Stimulated activated effector memory CD8-positive, alpha-beta T cell treated with anti-CD3 and anti-CD28 coated beads, Interleukin-12 subunit alpha, Interleukin-12 subunit beta, amount 100 ng/mL, for 72 hours (primary cell): ENCODE results near the gene ITGA3.

Experiments used
- ATAC-seq: fragments of 150-1000 bp; cut with Tn5 transposase; 2 replicates; pipeline ENCODE4 v1.10.0; 2021
- DNase-seq, 2 donors: peaks; one replicate each; pipeline ENCODE4 v3.0.0; 2021 to 2022; ENCODE audit warnings: low spot score in 2 of 2
- H3K27ac Mint-ChIP-seq: one replicate; pipeline ENCODE4 v1.8.0; 2022; ENCODE audit warnings: mild to moderate bottlenecking, mixed read lengths
- H3K36me3 Mint-ChIP-seq: one replicate; pipeline ENCODE4 v1.8.0; 2022; ENCODE audit warnings: mild to moderate bottlenecking, mixed read lengths
- H3K4me1 Mint-ChIP-seq: one replicate; pipeline ENCODE4 v1.8.0; 2022; ENCODE audit warnings: mixed read lengths
- H3K4me3 Mint-ChIP-seq: one replicate; pipeline ENCODE4 v1.8.0; 2022; ENCODE audit warnings: mild to moderate bottlenecking, mixed read lengths
- H3K9me3 Mint-ChIP-seq: one replicate; pipeline ENCODE4 v1.8.0; 2022; ENCODE audit warnings: mixed read lengths

The ITGA3 gene

DNA sequence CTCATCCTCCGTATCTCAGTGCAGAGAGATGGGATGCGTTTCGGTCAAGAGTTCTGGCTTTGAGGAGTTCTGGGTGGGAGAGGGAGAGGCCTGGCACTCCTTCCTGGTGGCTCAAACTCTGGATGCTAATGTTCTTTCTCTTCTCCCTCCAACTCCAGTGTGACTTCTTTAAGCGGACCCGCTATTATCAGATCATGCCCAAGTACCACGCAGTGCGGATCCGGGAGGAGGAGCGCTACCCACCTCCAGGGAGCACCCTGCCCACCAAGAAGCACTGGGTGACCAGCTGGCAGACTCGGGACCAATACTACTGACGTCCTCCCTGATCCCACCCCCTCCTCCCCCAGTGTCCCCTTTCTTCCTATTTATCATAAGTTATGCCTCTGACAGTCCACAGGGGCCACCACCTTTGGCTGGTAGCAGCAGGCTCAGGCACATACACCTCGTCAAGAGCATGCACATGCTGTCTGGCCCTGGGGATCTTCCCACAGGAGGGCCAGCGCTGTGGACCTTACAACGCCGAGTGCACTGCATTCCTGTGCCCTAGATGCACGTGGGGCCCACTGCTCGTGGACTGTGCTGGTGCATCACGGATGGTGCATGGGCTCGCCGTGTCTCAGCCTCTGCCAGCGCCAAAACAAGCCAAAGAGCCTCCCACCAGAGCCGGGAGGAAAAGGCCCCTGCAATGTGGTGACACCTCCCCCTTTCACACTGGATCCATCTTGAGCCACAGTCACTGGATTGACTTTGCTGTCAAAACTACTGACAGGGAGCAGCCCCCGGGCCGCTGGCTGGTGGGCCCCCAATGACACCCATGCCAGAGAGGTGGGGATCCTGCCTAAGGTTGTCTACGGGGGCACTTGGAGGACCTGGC lies 33.3 kb downstream of the ITGA3 start:
- Mint-ChIP-seq H3K36me3 (peaks cover 7% of the 10 kb centered on the region), H3K4me3 (no peak overlapping the region), H3K4me1 (peaks cover 7% of the 10 kb centered on the region), H3K27ac (no peak overlapping the region), H3K9me3 (no peaks in the 10 kb centered on the region)
- DNase-seq = no peak
- no peak for ATAC-seq

DNA sequence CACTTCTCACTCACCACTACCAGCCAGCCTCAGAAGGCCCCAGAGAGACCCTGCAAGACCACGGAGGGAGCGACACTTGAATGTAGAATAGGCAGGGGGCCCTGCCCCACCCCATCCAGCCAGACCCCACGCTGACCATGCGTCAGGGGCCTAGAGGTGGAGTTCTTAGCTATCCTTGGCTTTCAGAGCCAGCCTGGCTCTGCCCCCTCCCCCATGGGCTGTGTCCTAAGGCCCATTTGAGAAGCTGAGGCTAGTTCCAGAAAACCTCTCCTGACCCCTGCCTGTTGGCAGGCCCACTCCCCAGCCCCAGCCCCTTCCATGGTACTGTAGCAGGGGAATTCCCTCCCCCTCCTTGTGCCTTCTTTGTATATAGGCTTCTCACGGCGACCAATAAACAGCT lies 34.2 kb downstream of the ITGA3 start:
- no peak for ATAC-seq
- H3K4me1 Mint-ChIP-seq = peaks cover 16% of the 10 kb centered on the region
- no peaks in the 10 kb centered on the region for H3K9me3 Mint-ChIP-seq
- peaks cover 16% of the 10 kb centered on the region for H3K36me3 Mint-ChIP-seq
- no peak overlapping the region for H3K4me3 Mint-ChIP-seq
- no peak for DNase-seq
- no peak overlapping the region for H3K27ac Mint-ChIP-seq

DNA sequence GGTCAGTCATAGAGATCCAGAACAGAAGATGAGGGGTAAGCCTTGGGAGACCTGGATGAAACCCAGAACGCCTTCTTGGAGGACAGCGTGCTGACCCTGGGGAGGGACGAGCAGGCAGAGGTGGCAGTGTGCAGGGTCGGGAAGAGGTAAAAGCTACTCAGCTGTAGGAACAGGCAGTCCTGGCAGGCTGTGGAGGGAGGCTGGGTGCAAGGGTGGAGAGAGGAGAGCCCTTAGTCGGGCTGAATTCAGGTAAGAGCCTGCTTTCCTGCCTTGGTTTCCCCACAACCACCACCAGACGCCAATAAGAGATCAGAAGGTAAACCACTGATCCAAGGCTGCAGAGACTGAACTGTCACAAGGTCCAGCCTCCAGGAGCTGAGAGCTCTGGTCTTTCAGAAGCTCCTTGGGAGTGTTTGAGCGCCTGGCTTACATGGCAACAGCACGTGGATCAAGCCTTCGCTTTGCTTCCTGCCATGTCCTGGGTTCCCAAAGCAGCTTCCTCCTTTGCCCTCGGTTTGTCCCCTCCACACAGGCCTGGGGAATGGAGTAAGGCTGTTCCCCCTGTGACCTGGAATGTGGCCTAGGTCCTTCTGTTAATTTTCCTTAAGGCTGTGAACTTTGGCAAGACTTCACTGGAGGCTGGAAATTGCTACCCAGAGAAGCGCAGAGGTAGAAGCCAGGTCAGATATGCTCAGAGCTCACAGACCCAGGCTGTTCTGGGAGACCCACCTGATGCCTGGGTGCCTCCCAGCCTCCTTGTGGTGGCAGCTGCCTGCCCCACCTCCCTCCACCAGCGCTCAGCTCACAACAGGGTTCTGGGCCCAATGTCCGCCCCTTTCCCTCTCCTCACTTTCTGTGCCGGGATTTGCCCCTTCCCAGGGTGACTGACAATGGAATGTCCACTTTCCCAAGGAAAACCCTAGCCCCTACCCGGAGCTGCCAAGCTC lies 35.3 kb downstream of the ITGA3 start:
- DNase-seq (no peak), ATAC-seq (no peak)
- peaks cover 20% of the 10 kb centered on the region for H3K36me3 Mint-ChIP-seq
- peaks cover 27% of the 10 kb centered on the region for H3K4me1 Mint-ChIP-seq
- no peak overlapping the region for H3K4me3 Mint-ChIP-seq
- no peak overlapping the region for H3K27ac Mint-ChIP-seq
- no peaks in the 10 kb centered on the region for H3K9me3 Mint-ChIP-seq

DNA sequence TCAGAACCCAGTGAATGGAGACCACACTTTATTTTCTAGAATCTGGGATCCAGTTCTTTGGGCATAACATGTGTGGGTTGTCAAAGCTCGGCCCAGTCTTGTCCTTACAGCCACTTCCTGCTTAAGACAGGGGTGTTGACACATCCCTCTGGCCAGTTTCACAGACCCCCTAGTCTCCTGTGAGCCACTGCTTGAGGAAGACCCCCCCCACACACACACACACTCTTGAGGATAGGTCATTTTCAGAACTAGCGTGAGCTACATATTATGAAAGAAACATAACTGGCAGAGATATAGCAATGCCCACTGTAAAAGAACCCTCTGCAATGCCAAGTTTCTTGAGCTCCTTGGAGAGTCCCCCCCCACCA lies 36.0 kb downstream of the ITGA3 start:
- Mint-ChIP-seq H3K27ac (no peak overlapping the region), H3K4me1 (peaks cover 34% of the 10 kb centered on the region), H3K36me3 (peaks cover 14% of the 10 kb centered on the region), H3K4me3 (no peak overlapping the region), H3K9me3 (no peaks in the 10 kb centered on the region)
- ATAC-seq (no peak), DNase-seq (no peak)

DNA sequence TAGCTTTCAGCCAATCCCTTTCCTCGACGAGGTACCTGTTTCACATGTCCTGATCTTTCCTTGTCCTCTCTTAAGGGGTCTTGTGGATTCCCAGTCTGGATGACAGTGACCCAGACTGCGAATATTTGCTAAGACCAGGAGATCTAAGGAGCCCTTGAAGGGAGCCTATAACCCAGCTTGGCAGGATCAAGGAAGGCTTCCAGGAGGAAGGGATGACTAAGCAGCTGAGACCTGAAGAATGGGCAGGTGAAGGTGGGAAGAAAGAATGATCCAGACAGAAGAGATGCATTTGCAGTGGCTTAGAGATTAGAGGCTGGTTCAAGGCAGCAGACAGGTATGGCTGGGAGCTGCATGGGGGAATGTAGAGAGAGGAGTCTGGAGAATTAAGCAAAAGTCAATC lies 37.3 kb downstream of the ITGA3 start:
- H3K27ac Mint-ChIP-seq = peak overlapping the region; percentile 24
- peaks cover 15% of the 10 kb centered on the region for H3K36me3 Mint-ChIP-seq
- peaks cover 38% of the 10 kb centered on the region for H3K4me1 Mint-ChIP-seq
- ATAC-seq (no peak), DNase-seq (no peak)
- no peak overlapping the region for H3K4me3 Mint-ChIP-seq
- no peaks in the 10 kb centered on the region for H3K9me3 Mint-ChIP-seq

DNA sequence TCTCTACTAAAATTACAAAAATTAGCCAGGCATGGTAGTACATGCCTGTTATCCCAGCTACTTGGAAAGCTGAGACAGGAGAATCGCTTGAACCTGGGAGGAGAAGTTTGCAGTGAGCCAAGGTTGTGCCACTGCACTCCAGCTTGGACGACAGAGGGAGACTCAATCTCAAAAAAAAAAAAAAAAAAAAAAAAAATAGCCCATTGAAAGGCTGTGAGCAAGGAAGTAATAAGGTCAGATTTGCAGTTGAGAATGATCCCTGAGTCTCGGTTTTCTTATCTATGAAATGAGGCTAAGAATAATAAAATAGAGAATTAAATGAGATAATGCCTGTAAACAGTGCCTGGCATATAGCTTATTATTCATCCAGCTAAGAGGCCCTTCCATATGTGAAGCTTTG lies 37.9 kb downstream of the ITGA3 start:
- no peak for DNase-seq
- peaks cover 42% of the 10 kb centered on the region for H3K4me1 Mint-ChIP-seq
- H3K27ac Mint-ChIP-seq = peak overlapping the region; percentile 94
- ATAC-seq = no peak
- no peaks in the 10 kb centered on the region for H3K9me3 Mint-ChIP-seq
- H3K36me3 Mint-ChIP-seq = peaks cover 21% of the 10 kb centered on the region
- H3K4me3 Mint-ChIP-seq = peak overlapping the region; percentile 90

DNA sequence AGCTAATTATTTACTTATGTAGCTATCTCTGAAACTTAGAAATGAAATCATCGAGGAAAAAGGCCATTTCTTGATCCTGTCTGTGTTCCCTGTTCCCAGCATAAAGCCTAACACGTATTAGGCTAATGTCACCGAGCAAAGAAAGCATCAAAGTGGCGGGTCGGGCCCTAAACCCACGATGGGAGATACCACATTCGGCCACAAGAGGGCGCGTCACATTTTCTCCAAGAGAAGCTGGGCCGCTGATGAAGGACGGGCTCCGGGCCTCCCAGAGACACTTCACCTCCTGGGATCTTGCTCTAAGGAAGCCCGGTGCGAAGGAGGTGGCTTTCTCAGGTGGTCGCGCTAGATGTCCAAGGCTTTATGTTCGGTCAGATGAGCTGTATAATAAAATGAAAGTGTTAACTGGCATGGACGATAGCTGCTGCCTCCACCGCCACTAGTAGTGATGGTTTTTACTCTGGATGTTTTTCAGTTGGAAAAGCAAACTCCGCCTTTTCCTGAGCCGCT lies 38.4 kb downstream of the ITGA3 start:
- peak overlapping the region; percentile 90 for H3K4me3 Mint-ChIP-seq
- DNase-seq (peak; percentile 90 to 98), ATAC-seq (peak; percentile 63)
- H3K27ac Mint-ChIP-seq = peak overlapping the region; percentile 94
- H3K4me1 Mint-ChIP-seq = peaks cover 44% of the 10 kb centered on the region
- peaks cover 22% of the 10 kb centered on the region for H3K36me3 Mint-ChIP-seq
- H3K9me3 Mint-ChIP-seq = no peaks in the 10 kb centered on the region

DNA sequence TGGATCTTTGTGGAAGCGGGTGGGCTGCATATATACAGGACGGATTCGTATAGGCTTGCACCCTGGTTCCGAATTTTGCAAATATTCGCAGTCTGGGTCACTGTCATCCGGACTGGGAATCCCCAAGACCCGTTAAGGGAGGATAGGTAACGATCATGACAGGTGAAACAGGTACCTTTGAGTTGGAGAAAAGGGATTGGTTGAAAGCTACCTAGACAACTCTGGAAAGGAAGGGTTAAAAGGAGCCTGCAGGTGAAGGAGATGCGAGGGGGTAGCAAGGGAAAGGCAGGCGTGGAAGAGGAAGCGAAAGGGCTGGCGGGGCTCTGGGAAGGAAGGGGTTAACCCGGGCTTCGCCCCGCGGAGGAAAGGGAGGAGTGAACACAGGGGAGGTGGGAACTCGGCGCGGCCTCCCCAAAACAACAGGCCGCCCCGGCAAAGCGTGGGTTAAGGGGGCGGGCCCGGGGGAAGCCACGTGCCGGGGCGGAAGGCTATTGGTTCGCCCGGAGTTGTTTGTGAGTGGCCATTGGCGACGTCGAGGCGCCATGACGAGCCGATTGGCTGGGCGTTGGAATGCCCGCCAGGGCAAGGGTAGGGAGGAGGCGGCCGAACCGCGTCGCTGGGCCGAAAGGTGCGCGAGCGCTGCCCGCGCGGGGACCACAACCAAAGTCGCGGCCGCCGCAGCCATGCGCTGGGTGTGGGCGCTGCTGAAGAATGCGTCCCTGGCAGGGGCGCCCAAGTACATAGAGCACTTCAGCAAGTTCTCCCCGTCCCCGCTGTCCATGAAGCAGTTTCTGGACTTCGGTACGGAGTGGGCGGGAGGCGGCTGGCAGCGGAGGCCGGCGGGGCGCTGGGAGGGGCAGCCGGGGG lies 39.1 kb downstream of the ITGA3 start, which contains the start of gene PDK2:
Gene PDK2 (plus strand): TSS at position 599 of the 867 bp plus-strand sequence. CDS start 85 bp downstream, at position 684.
- Mint-ChIP-seq H3K27ac (peak within 1 kb of the TSS; percentile 94), H3K36me3 (peaks cover 22% of the 10 kb centered on the region), H3K9me3 (no peaks in the 10 kb centered on the region), H3K4me3 (peak within 1 kb of the TSS; percentile 90), H3K4me1 (peaks cover 50% of the 10 kb centered on the region)
- DNase-seq (peak; percentile 90 to 96), ATAC-seq (peak; percentile 94)

DNA sequence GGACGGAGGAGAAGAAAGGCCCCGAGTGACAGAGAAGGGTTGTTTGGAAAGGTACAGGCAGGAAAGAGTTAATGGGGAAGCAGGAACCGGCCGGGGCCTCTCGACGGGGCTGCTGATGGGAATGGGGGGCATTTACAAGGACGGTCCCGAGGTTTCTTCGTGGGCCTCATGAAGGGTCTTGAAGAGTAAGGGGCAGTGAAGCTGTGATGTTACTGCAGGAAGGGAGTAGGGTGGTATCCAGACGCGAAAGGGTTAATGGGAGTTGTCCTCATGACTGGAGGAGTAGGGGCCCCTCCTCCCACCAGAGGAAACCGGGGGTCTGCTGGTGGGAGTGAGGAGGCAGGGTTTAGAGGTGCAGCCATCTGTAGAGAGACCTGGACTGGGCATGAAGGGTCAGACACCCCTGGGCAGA lies 39.7 kb downstream of the ITGA3 start:
- Mint-ChIP-seq H3K4me3 (peak overlapping the region; percentile 90), H3K27ac (peak overlapping the region; percentile 94), H3K4me1 (peaks cover 56% of the 10 kb centered on the region), H3K9me3 (no peaks in the 10 kb centered on the region), H3K36me3 (peaks cover 22% of the 10 kb centered on the region)
- ATAC-seq (no peak), DNase-seq (no peak)

DNA sequence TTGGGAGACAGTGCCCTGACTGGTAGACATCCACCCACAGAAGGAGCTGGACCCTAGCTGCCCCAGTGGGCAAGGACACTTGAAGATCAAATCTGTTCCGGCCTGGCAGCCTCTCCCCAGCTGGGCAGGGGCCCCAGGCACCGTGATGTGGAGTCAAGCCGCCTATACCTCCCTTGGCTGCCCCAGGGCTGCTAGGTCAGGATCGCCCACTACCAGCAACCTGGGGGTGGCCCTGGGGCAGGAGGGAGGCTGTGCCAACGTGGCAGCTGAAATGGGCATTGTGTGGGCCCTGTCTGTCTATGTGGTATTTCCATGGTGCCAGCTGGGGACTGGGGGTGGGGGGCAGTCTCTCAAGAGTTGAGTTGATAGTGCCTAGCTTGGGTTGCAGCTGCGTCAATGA lies 40.2 kb downstream of the ITGA3 start:
- Mint-ChIP-seq H3K36me3 (peaks cover 22% of the 10 kb centered on the region), H3K9me3 (no peaks in the 10 kb centered on the region), H3K4me1 (peaks cover 59% of the 10 kb centered on the region), H3K4me3 (peak overlapping the region; percentile 90), H3K27ac (peak overlapping the region; percentile 94)
- ATAC-seq (no peak), DNase-seq (no peak)

DNA sequence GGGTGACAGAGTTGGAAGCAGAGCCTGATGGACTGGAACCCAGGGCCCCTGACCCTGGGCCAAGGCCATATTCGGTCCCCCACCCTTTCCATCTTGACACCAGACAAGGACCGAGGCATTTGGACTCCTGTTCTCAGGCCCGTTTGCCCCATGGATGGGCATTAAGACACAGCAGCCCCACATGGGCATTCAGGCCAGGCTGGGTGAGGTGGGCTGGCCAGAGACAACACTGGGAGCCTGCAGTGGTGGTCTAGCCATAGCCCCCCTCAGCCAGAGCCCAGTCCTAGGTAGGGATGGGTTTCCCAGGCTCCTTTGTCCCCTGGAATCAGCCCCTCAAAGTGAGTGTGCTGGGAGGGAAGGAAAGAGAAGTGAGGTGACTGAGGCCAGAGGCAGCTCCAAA lies 40.8 kb downstream of the ITGA3 start:
- Mint-ChIP-seq H3K9me3 (no peaks in the 10 kb centered on the region), H3K27ac (no peak overlapping the region), H3K4me3 (peak overlapping the region; percentile 90), H3K36me3 (peaks cover 22% of the 10 kb centered on the region), H3K4me1 (peaks cover 59% of the 10 kb centered on the region)
- DNase-seq (no peak), ATAC-seq (no peak)

DNA sequence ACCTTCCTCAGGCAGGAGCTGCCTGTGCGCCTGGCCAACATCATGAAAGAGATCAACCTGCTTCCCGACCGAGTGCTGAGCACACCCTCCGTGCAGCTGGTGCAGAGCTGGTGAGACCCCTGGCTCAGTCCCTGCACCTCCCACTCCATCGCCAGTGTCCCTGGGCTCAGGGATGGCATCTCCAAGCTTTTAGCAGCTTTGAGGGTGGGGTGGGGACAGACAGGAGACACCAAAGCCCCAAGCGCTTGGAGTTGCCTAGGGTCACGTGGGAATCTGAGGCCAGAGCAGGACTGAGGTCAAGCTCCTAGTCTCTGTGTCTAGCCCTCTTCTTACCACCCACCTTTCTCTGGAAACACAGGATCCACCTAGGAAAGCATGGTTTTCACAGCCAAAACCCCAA lies 41.5 kb downstream of the ITGA3 start:
- DNase-seq = no peak
- Mint-ChIP-seq H3K4me3 (no peak overlapping the region), H3K36me3 (peaks cover 22% of the 10 kb centered on the region), H3K27ac (no peak overlapping the region), H3K4me1 (peaks cover 59% of the 10 kb centered on the region), H3K9me3 (no peaks in the 10 kb centered on the region)
- ATAC-seq = no peak

DNA sequence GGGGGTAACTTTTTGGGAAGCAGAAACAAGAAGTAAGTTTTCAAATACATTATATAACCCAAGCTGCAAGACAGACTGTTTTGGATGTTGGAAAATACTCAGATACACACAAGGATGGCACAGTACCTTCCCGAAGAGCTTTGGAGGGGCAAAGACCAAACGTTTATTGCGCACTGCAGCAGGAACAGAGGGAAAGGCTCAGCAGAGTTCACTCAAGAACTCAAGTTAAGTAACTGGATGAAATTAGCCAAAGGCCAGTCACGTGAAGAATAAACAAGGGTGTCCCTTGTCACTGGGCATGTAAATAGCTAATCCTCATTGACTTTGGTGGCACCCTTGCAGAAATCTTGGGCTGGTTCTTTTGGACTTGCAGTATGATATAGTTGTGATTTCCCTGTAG lies 42.0 kb downstream of the ITGA3 start:
- Mint-ChIP-seq H3K4me1 (peaks cover 59% of the 10 kb centered on the region), H3K27ac (peak overlapping the region; percentile 62), H3K4me3 (no peak overlapping the region), H3K36me3 (peaks cover 22% of the 10 kb centered on the region), H3K9me3 (no peaks in the 10 kb centered on the region)
- ATAC-seq (no peak), DNase-seq (no peak)

DNA sequence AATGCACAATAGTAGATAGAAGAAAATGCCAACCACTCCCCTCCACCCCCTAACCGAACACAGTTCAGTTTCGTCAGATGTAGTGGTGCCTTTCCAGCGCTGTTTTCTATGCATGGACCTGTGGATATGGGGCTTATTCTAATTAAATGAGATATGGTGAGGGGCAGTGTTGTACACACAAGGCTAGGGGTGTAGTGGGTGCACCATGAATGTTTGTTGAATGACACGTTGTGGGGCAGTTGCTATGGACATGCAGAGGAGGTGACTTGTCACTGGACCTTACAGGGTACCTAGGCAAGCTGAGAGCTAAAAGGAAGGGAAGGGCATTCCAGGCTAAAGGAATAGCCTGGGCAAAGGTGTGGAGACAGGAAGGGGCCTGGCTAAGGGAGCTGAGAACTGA lies 42.7 kb downstream of the ITGA3 start:
- ATAC-seq (no peak), DNase-seq (no peak)
- peaks cover 54% of the 10 kb centered on the region for H3K4me1 Mint-ChIP-seq
- no peaks in the 10 kb centered on the region for H3K9me3 Mint-ChIP-seq
- no peak overlapping the region for H3K4me3 Mint-ChIP-seq
- peaks cover 22% of the 10 kb centered on the region for H3K36me3 Mint-ChIP-seq
- H3K27ac Mint-ChIP-seq = peak overlapping the region; percentile 62
